ENCODE data around the gene LALBA.

DNA sequence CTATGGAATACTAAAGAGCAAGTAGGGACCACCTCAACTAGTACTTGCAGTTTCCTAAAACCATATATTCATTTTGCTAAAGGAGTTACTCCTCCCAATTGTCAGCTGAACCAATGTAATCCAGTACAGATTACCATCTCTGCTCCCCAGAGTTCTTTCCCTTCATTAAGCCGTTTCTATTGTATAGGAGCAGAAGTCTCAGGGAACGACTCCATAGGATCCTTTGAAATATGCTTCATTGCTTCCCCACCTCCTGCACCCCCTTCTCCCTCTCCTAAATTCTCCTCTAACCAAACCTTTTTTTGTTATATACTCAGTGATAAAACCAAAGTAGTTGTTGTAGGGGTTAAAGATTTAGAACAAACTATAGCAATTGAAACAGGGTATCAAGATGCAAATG, 30.7 kb upstream of the LALBA start:
- TF ChIP-seq, protein P1, sequence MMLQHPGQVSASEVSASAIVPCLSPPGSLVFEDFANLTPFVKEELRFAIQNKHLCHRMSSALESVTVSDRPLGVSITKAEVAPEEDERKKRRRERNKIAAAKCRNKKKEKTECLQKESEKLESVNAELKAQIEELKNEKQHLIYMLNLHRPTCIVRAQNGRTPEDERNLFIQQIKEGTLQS (IDR thresholded peaks at IDR 0.05; ENCODE audit: insufficient read depth, low read depth, low read length) = no peak
- TF ChIP-seq EP300 (IDR thresholded peaks at IDR 0.05; ENCODE audit: borderline replicate concordance in 1 of 2, low read depth in 2 of 2, low read length in 2 of 2) = no peak

Measured in H1 (cell line).